ENCODE measurements around the gene SYT13.

- TF ChIP-seq POLR2A (IDR thresholded peaks at IDR 0.05; ENCODE audit: low read depth, low read length) (no peak), POLR2AphosphoS5 (IDR thresholded peaks at IDR 0.05; ENCODE audit: low read depth, low read length) (no peak), TAF1 (IDR thresholded peaks at IDR 0.05; ENCODE audit: low read depth, low read length) (no peak)
Observed at GRCh38 chr11:45216031-45216430, 70.1 kb downstream of the SYT13 start.

Data from GM12891 (cell line).